ENCODE results near the gene PRSS1. TPM values are rescaled to one million over a fixed set of nuclear protein-coding genes. Genes with fewer than 3 reads are reported as not detected.
A peak's percentile ranks its signal among the peaks of the same experiment; 100 is the strongest.
"Not testable (repeated sequence)": the region's sequence is repeated elsewhere in the genome, so short reads cannot be mapped to it uniquely, and the experiment has no call there.

Gene PRSS1
- total RNA-seq, 4 donors from 2014 or later: 1.7 to 51.3 (median 4.8) TPM

DNA sequence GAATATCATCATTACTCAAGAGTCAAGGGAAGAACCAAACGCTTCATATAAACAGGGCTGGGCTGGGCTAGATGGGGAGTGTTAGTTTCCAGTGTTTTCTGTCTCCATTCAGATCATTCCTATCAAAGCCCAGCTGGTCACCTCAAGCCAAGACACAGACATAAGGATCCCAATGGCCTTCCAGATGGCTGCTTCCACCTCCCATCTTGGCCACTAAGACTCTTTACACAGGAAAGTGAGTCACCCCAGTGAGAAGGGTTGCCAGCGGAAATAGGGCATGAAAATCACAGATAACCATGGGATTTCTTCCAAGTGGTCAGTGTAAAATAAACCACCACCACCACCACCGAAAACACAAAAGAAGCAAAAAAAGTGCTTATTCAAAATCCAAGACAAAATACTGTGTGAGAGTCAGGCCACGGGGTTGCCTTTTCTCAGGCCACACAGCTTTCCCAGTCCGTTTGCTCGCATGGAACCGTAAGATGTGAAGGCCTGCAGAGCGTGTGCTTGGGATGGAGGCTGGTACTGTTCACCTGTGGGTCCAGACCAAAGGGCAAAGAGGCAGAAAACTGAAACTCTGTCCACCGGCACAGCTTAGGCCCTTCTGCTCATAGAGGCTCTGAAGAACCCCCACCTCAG is 27.1 kb downstream of the PRSS1 start:
- no peaks in the 10 kb centered on the region for H3K36me3 ChIP-seq
- no peak overlapping the region for H3K4me3 ChIP-seq
- no peaks in the 10 kb centered on the region for H3K4me1 ChIP-seq
- WGBS, 2 donors: 70 to 79% methylated on average over 9 of the region's 9 CpGs
- no peaks in the 10 kb centered on the region for H3K9me3 ChIP-seq
- H3K27ac ChIP-seq: no peak overlapping the region
- TF ChIP-seq POLR2A (IDR thresholded peaks at IDR 0.05) (no peak), EP300 (IDR thresholded peaks at IDR 0.05) (no peak), CTCF (IDR thresholded peaks at IDR 0.05) (no peak)
- no peak for DNase-seq (ENCODE audit: low spot score in 2 of 2)
- H3K27me3 ChIP-seq: no peaks in the 10 kb centered on the region

GRCh38 chr7:142776845-142777225 is 27.6 kb downstream of the PRSS1 start:
- H3K27ac ChIP-seq; H3K9me3 ChIP-seq; H3K4me3 ChIP-seq; H3K36me3 ChIP-seq; H3K27me3 ChIP-seq; H3K4me1 ChIP-seq; DNase-seq (ENCODE audit: low spot score in 2 of 2): not testable (repeated sequence)
- WGBS, 2 donors: 90 to 92% methylated on average over 2 of the region's 2 CpGs

- no peak overlapping the region for H3K4me3 ChIP-seq
- H3K9me3 ChIP-seq: no peaks in the 10 kb centered on the region
- H3K27ac ChIP-seq: no peak overlapping the region
- no peaks in the 10 kb centered on the region for H3K36me3 ChIP-seq
- no peak for TF ChIP-seq POLR2A (IDR thresholded peaks at IDR 0.05)
- TF ChIP-seq CTCF (IDR thresholded peaks at IDR 0.05): no peak
- no peak for TF ChIP-seq EP300 (IDR thresholded peaks at IDR 0.05)
- H3K4me1 ChIP-seq: no peaks in the 10 kb centered on the region
- no peak for DNase-seq (ENCODE audit: low spot score in 2 of 2)
- WGBS, 2 donors: 97% methylated on average over 2 of the region's 2 CpGs
- no peaks in the 10 kb centered on the region for H3K27me3 ChIP-seq
Observed at GRCh38 chr7:142777318-142777717, 28.0 kb downstream of the PRSS1 start.

- peak overlapping the region in 3 of 4 donors; percentile 5 to 31 (median 30) for H3K4me3 ChIP-seq
- no peaks in the 10 kb centered on the region for H3K9me3 ChIP-seq
- peak overlapping the region in 1 of 4 donors; percentile 22 for H3K27ac ChIP-seq
- peaks cover 0 to 6% (median 0%) of the 10 kb centered on the region in 4 donors for H3K4me1 ChIP-seq
- H3K36me3 ChIP-seq: no peaks in the 10 kb centered on the region
- no peaks in the 10 kb centered on the region for H3K27me3 ChIP-seq
- peak; percentile 63 to 83 for DNase-seq (ENCODE audit: low spot score in 2 of 2)
- WGBS, 2 donors: 10 to 13% methylated on average over 32 of the region's 32 CpGs
- TF ChIP-seq EP300 (IDR thresholded peaks at IDR 0.05) (no peak), CTCF (IDR thresholded peaks at IDR 0.05) (peak; percentile 80 to 90 (median 87))
Observed at GRCh38 chr7:142782922-142783900, 33.9 kb downstream of the PRSS1 start.

- Histone ChIP-seq H3K4me3 (no peak overlapping the region), H3K27ac (no peak overlapping the region), H3K36me3 (no peaks in the 10 kb centered on the region), H3K4me1 (peaks cover 0 to 6% (median 0%) of the 10 kb centered on the region in 4 donors), H3K9me3 (no peaks in the 10 kb centered on the region), H3K27me3 (no peaks in the 10 kb centered on the region)
- WGBS, 2 donors: 82 to 88% methylated on average over 7 of the region's 7 CpGs
- DNase-seq (ENCODE audit: low spot score in 2 of 2): no peak
- TF ChIP-seq EP300 (IDR thresholded peaks at IDR 0.05) (no peak), CTCF (IDR thresholded peaks at IDR 0.05) (no peak), POLR2A (IDR thresholded peaks at IDR 0.05) (no peak)
Observed at GRCh38 chr7:142784096-142784495, 34.8 kb downstream of the PRSS1 start.

Measured in tibial nerve (tissue), 4 donors.